Esophagus squamous epithelium (tissue), 4 donors: ENCODE measurements around the gene FHOD3.

Experiments
- CTCF ChIP-seq, 6 experiments: fragments of 450-650 bp in 4 of 6; fragments of 200-600 bp in 2 of 6; sonication (generic) in 2 of 6; IDR thresholded peaks; one replicate each; pipeline ENCODE4 v1.5.1; 2016 to 2019; ENCODE audit warnings: antibody characterized with exemption in 6 of 6, mild to moderate bottlenecking in 4 of 6, moderate library complexity in 4 of 6
- POLR2A ChIP-seq, 4 donors: fragments of 450-650 bp; IDR thresholded peaks; one replicate each; pipeline ENCODE4 v1.6.1; 2017; ENCODE audit warnings: antibody characterized with exemption in 4 of 4, mild to moderate bottlenecking in 4 of 4, moderate library complexity in 3 of 4

GRCh38 chr18:36711014-36711725 lies 413.7 kb downstream of the FHOD3 start:
- no peak for TF ChIP-seq CTCF (IDR thresholded peaks at IDR 0.05)
- TF ChIP-seq POLR2A (IDR thresholded peaks at IDR 0.05), result no peak
